Stomach (tissue), 9 donors: Measurements from ENCODE around the gene EGLN1. TPM values are rescaled to one million over a fixed set of nuclear protein-coding genes. Genes with fewer than 3 reads are reported as not detected.
A peak's percentile ranks its signal among the peaks of the same experiment; 100 is the strongest.

Experiments
- DNase-seq, 2 donors: peaks; one replicate each; pipeline versions ENCODE4 v3.0.0 to v3.0.0-alpha.2; 2013 to 2019
- H3K27ac ChIP-seq, 5 donors: fragments of 200-600 bp in 4 of 5; sonication (generic) in 4 of 5; one replicate each; pipeline ENCODE4 v1.5.1; 2013 to 2019; ENCODE audit warnings: mild to moderate bottlenecking in 1 of 5, moderate library complexity in 1 of 5
- H3K27me3 ChIP-seq, 3 donors: fragments of 200-600 bp; sonication (generic); one replicate each; pipeline ENCODE4 v1.5.1; 2017 to 2019; ENCODE audit warnings: mixed run types in 1 of 3
- H3K36me3 ChIP-seq, 4 donors: fragments of 200-600 bp; sonication (generic); 1 replicate in 3 of 4; 2 replicates in 1 of 4; pipeline ENCODE4 v1.5.1; 2016 to 2019
- H3K4me1 ChIP-seq, 4 donors: fragments of 200-600 bp; sonication (generic); one replicate each; pipeline ENCODE4 v1.5.1; 2016 to 2019
- H3K4me3 ChIP-seq, 4 donors: fragments of 200-600 bp; sonication (generic) in 3 of 4; one replicate each; pipeline ENCODE4 v1.5.1; 2016 to 2019; ENCODE audit warnings: mild to moderate bottlenecking in 1 of 4
- H3K9me3 ChIP-seq, 4 donors: fragments of 200-600 bp; sonication (generic); one replicate each; pipeline ENCODE4 v1.5.1; 2016 to 2019
- EP300 ChIP-seq: sonication (generic); formaldehyde crosslinking; IDR thresholded peaks from one replicate; pipeline ENCODE4 v1.6.1; 2017; ENCODE audit warnings: antibody characterized with exemption
- POLR2A ChIP-seq, 4 donors: fragments of 450-650 bp; IDR thresholded peaks; one replicate each; pipeline ENCODE4 v1.6.1; 2016; ENCODE audit warnings: antibody characterized with exemption in 4 of 4, control low read depth in 2 of 4, mild to moderate bottlenecking in 1 of 4, moderate library complexity in 1 of 4
- POLR2AphosphoS5 ChIP-seq, 3 donors: sonication (generic); formaldehyde crosslinking; IDR thresholded peaks; one replicate each; pipeline ENCODE4 v1.6.1; 2016; ENCODE audit warnings: antibody characterized with exemption in 3 of 3
- WGBS, 5 donors: extraction: QIAGEN DNeasy Blood & Tissue Kit in 3 of 5; methylation state at CpG; one replicate each; pipeline versions ENCODE4 v1.1.5 to v1.1.7; 2013 to 2018; 5-methylcytosine and 5-hydroxymethylcytosine counted together
- intact Hi-C: fragments of 100-400 bp; cut with DNase I; formaldehyde crosslinking; loops from one replicate; pipeline ENCODE4 v1.15.1; 2023; ENCODE audit warnings: low total_unique reads
- polyA plus RNA-seq, 3 donors: library from polyadenylated mRNA; stranded (reverse); fragments of 200-250 nt; gene quantifications; one replicate each; pipeline ENCODE4 v1.2.3, GENCODE V29; 2013
- total RNA-seq, 5 donors: library from RNA; depleted of rRNA; stranded (reverse); fragments of >200 nt; gene quantifications; one replicate each; pipeline versions ENCODE4 v1.1.0 to v1.2.3, GENCODE V29; 2014 to 2016
- TF ChIP-seq, protein P1 (sequence below), 7 experiments: fragments of 450-650 bp in 4 of 7; fragments of 200-600 bp in 3 of 7; sonication (generic) in 3 of 7; IDR thresholded peaks; one replicate each; pipeline ENCODE4 v1.5.1; 2016 to 2019; ENCODE audit warnings: antibody characterized with exemption in 7 of 7, control low read depth in 2 of 7, mild to moderate bottlenecking in 1 of 7
- donor health status: healthy with polysubstance abuse.
- donor health status: Bipolar disorder and iron deficiency.
- donor health status: healthy.

The EGLN1 gene
- total and polyA plus RNA-seq, 8 donors: 7.0 to 43.0 (median 15.6) TPM

DNA sequence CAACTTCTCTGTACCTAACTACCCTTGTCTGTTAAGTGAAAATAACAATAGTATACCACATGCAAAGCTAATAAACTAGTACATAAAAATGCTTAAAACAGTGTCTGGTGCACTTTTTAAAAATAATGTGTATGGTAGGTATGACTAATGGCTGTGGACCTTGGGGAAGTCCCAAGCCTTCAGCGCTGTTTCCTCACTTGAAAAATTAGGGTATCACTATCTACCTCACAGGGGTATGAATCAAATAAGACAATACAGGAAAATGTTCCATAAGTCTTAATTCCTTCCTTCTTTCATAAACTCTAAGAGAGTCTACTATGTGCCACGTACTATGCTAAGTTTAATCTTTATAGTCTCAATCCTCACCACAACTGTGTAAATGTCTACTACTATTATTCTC is 32.0 kb downstream of the EGLN1 start:
- no peak overlapping the region for H3K27ac ChIP-seq
- peaks cover 14 to 70% (median 34%) of the 10 kb centered on the region in 4 donors for H3K4me1 ChIP-seq
- DNase-seq: no peak
- no peaks in the 10 kb centered on the region for H3K36me3 ChIP-seq
- H3K27me3 ChIP-seq: no peaks in the 10 kb centered on the region
- H3K4me3 ChIP-seq: no peak overlapping the region
- intact Hi-C loops: no loop called here
- 44 to 84% (median 60%) methylated on average over 2 of the region's 2 CpGs for WGBS, 5 donors
- TF ChIP-seq, protein P1, sequence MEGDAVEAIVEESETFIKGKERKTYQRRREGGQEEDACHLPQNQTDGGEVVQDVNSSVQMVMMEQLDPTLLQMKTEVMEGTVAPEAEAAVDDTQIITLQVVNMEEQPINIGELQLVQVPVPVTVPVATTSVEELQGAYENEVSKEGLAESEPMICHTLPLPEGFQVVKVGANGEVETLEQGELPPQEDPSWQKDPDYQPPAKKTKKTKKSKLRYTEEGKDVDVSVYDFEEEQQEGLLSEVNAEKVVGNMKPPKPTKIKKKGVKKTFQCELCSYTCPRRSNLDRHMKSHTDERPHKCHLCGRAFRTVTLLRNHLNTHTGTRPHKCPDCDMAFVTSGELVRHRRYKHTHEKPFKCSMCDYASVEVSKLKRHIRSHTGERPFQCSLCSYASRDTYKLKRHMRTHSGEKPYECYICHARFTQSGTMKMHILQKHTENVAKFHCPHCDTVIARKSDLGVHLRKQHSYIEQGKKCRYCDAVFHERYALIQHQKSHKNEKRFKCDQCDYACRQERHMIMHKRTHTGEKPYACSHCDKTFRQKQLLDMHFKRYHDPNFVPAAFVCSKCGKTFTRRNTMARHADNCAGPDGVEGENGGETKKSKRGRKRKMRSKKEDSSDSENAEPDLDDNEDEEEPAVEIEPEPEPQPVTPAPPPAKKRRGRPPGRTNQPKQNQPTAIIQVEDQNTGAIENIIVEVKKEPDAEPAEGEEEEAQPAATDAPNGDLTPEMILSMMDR (IDR thresholded peaks at IDR 0.05): no peak
- TF ChIP-seq POLR2AphosphoS5 (IDR thresholded peaks at IDR 0.05): no peak
- TF ChIP-seq POLR2A (IDR thresholded peaks at IDR 0.05): no peak
- no peak for TF ChIP-seq EP300
- H3K9me3 ChIP-seq: no peaks in the 10 kb centered on the region

DNA sequence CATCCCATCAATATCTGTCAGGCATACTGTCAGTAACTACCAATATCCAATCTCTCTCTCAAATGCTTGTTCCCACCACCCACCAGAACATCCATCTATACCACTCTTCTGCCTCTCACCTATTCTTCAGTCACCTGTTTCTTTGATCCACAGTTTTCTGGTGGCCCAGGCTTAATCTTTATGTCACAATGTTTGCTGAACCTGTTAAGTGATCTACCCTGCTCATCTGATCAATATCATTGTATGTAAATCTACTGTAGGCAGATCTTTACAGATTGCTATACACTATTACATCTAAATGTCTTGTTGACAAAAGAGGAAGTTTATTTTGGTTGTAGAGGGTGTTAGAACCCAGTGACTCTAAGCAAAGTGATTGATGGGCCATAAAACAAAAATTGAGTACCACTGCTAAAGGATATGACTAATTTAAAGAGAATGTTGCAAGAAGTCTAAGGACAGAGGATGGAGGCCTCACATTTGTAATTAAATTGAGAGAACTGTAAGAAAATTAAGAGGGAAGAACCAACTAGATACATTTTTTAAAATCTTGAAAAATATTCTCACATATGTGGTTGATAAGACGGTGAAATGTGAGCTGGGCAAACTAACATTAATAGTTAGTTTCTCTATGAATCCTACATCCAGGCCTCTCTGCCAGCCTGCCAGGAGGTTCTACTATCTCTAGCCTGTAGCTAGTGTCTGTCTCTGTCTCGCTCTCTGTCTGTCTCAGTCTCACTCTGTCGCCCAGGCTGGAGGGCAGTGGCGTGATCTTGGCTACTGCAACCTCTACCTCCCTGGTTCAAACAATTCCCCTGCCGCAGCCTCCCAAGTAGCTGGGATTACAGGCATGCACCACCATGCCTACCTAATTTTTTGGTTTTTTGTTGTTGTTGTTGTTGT is 34.1 kb downstream of the EGLN1 start:
- Histone ChIP-seq H3K27ac (no peak overlapping the region), H3K4me1 (peaks cover 9 to 67% (median 34%) of the 10 kb centered on the region in 4 donors), H3K9me3 (no peaks in the 10 kb centered on the region), H3K36me3 (no peaks in the 10 kb centered on the region), H3K4me3 (no peak overlapping the region), H3K27me3 (no peaks in the 10 kb centered on the region)
- intact Hi-C loops: no loop called here
- no peak for DNase-seq
- 75 to 98% (median 87%) methylated on average over 5 of the region's 5 CpGs for WGBS, 5 donors
- TF ChIP-seq, protein P1 (IDR thresholded peaks at IDR 0.05): no peak
- TF ChIP-seq POLR2AphosphoS5 (IDR thresholded peaks at IDR 0.05) (no peak), EP300 (no peak), POLR2A (IDR thresholded peaks at IDR 0.05) (no peak)

DNA sequence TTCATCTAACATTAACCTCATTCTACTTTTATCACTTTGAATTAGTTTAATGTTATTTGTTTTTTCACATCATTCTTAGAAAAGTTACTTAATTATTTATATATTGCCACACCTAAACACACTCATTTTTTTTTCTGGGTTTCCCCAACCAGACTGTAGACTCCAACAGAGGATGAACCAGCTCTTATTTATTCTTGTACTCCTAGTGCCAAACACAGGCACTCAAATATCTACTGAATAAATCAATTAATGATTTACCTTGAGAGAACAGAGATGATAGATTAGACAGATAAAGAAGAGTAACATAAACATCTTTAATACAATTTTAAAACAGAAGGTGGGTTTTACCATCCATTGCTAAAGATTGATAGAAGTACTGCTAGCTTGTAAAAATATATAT is 35.6 kb downstream of the EGLN1 start:
- intact Hi-C loops: no loop called here
- no peak for DNase-seq
- Histone ChIP-seq H3K4me1 (peaks cover 4 to 74% (median 43%) of the 10 kb centered on the region in 4 donors), H3K9me3 (no peaks in the 10 kb centered on the region), H3K36me3 (no peaks in the 10 kb centered on the region), H3K4me3 (no peak overlapping the region), H3K27ac (no peak overlapping the region), H3K27me3 (no peaks in the 10 kb centered on the region)
- TF ChIP-seq POLR2A (IDR thresholded peaks at IDR 0.05) (no peak), EP300 (no peak), POLR2AphosphoS5 (IDR thresholded peaks at IDR 0.05) (no peak)
- TF ChIP-seq, protein P1 (IDR thresholded peaks at IDR 0.05): no peak

DNA sequence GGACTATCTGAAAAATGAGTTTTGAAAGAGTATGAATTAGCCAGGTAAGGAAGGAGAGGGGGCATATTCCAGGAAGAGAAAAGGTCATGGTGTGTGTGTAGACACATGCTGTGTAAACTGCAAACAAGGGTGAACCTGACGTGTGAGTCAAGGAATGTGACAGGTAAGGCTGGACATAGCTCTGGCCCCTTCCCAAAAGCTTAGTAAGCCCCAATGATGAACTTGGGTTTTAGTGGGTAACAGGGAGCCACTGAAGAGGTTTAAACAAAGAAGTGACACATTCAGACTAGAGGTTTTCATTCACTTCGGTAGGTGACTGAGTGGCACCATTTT is 36.7 kb downstream of the EGLN1 start:
- peak overlapping the region in 1 of 5 donors; percentile 9 for H3K27ac ChIP-seq
- H3K4me1 ChIP-seq: peaks cover 4 to 71% (median 44%) of the 10 kb centered on the region in 4 donors
- H3K9me3 ChIP-seq: no peaks in the 10 kb centered on the region
- TF ChIP-seq POLR2A (IDR thresholded peaks at IDR 0.05) (no peak), POLR2AphosphoS5 (IDR thresholded peaks at IDR 0.05) (peak in 1 of 3 donors; percentile 53), EP300 (no peak)
- TF ChIP-seq, protein P1 (IDR thresholded peaks at IDR 0.05): no peak
- intact Hi-C loops: no loop called here
- H3K36me3 ChIP-seq: no peaks in the 10 kb centered on the region
- no peaks in the 10 kb centered on the region for H3K27me3 ChIP-seq
- H3K4me3 ChIP-seq: no peak overlapping the region
- DNase-seq: peak in 1 of 2 donors; percentile 39
- WGBS, 5 donors: 60 to 75% (median 69%) methylated on average over 2 of the region's 2 CpGs
